PC-9 (cell line): ENCODE results near the gene GPR15LG. TPM values are rescaled to one million over a fixed set of nuclear protein-coding genes. Genes with fewer than 3 reads are reported as not detected.

ENCODE experiments used
- BruUV-seq: library from RNA; stranded (reverse); fragments of 400-500 nt; replicated peaks from 2 replicates; lab custom pipeline; 2021; lab: Mats Ljungman, UMichigan
- CTCF ChIA-PET: fragments of 300-600 bp; sonication (Branson Sonifier 250); formaldehyde crosslinking; loops from one replicate; lab custom pipeline; 2022; ENCODE audit warnings: antibody characterized with exemption; lab: Charles Lee
- POLR2A ChIA-PET: fragments of 300-600 bp; sonication (Branson Sonifier 250); formaldehyde crosslinking; loops from one replicate; lab custom pipeline; 2022; ENCODE audit warnings: antibody characterized with exemption; ENCODE audit not compliant: unreplicated experiment; lab: Charles Lee
- DNase-seq, 2 experiments: peaks; one replicate each; pipeline versions ENCODE4 v3.0.0 to v3.0.0-alpha.2; 2015 to 2022; ENCODE audit warnings: mixed read lengths in 1 of 2
- H2AFZ ChIP-seq: fragments of 200-600 bp; sonication (generic); 2 replicates; pipeline ENCODE4 v1.8.1; 2017; ENCODE audit warnings: antibody characterized with exemption
- H3F3A ChIP-seq: fragments of 200-600 bp; sonication (generic); 2 replicates; pipeline ENCODE4 v1.8.1; 2017; ENCODE audit warnings: antibody characterized with exemption, mild to moderate bottlenecking, low read depth; ENCODE audit not compliant: insufficient read depth
- H3K27ac ChIP-seq: fragments of 200-600 bp; sonication (generic); 2 replicates; pipeline ENCODE4 v1.6.1; 2016; ENCODE audit warnings: mixed run types
- H3K27me3 ChIP-seq: fragments of 200-600 bp; sonication (generic); 2 replicates; pipeline ENCODE4 v1.6.1; 2016; ENCODE audit warnings: low read depth, mixed run types; ENCODE audit not compliant: insufficient read depth
- H3K36me3 ChIP-seq: fragments of 200-600 bp; sonication (generic); 2 replicates; pipeline ENCODE4 v1.6.1; 2016; ENCODE audit warnings: low read depth, mixed run types
- H3K4me1 ChIP-seq: fragments of 200-600 bp; sonication (generic); replicated peaks from 2 replicates; pipeline ENCODE4 v1.6.1; 2016; ENCODE audit warnings: mixed run types; ENCODE audit not compliant: insufficient read depth
- H3K4me2 ChIP-seq: fragments of 200-600 bp; sonication (generic); 2 replicates; pipeline ENCODE4 v1.6.1; 2017; ENCODE audit warnings: mixed run types
- H3K4me3 ChIP-seq: fragments of 200-600 bp; sonication (generic); 2 replicates; pipeline ENCODE4 v1.6.1; 2016; ENCODE audit warnings: mixed run types
- H3K79me2 ChIP-seq: fragments of 200-600 bp; sonication (generic); 2 replicates; pipeline ENCODE4 v1.6.1; 2017; ENCODE audit warnings: low read depth, mixed run types
- H3K9me2 ChIP-seq: fragments of 200-600 bp; sonication (generic); 2 replicates; pipeline ENCODE4 v1.8.1; 2017; ENCODE audit warnings: mild to moderate bottlenecking; ENCODE audit not compliant: insufficient read depth
- H3K9me3 ChIP-seq: fragments of 200-600 bp; sonication (generic); 2 replicates; pipeline ENCODE4 v1.8.1; 2016; ENCODE audit warnings: low read depth; ENCODE audit not compliant: insufficient read depth
- H4K20me1 ChIP-seq: fragments of 200-600 bp; sonication (generic); 2 replicates; pipeline ENCODE4 v1.8.1; 2017; ENCODE audit not compliant: insufficient read depth
- EZH2 ChIP-seq: fragments of 200-600 bp; sonication (generic); IDR thresholded peaks from 2 replicates; pipeline ENCODE4 v1.8.0; 2017; ENCODE audit warnings: antibody characterized with exemption, low read depth
- intact Hi-C: fragments of 100-400 bp; cut with micrococcal nuclease; formaldehyde crosslinking; loops from one replicate; pipeline ENCODE4 v1.10.0; 2022; ENCODE audit not compliant: unreplicated experiment
- total RNA-seq: library from RNA; stranded (reverse); gene quantifications from 2 replicates; pipeline ENCODE4 v1.2.3, GENCODE V29; 2021
- TF ChIP-seq, protein P1 (sequence below): fragments of 200-600 bp; sonication (generic); conservative IDR thresholded peaks from 2 replicates; pipeline ENCODE4 v1.6.1; 2017; ENCODE audit warnings: mixed run types, antibody characterized with exemption, mild to moderate bottlenecking, moderate library complexity

GPR15LG gene
- total RNA-seq, 1 experiment from 2014 or later, result not detected

DNA sequence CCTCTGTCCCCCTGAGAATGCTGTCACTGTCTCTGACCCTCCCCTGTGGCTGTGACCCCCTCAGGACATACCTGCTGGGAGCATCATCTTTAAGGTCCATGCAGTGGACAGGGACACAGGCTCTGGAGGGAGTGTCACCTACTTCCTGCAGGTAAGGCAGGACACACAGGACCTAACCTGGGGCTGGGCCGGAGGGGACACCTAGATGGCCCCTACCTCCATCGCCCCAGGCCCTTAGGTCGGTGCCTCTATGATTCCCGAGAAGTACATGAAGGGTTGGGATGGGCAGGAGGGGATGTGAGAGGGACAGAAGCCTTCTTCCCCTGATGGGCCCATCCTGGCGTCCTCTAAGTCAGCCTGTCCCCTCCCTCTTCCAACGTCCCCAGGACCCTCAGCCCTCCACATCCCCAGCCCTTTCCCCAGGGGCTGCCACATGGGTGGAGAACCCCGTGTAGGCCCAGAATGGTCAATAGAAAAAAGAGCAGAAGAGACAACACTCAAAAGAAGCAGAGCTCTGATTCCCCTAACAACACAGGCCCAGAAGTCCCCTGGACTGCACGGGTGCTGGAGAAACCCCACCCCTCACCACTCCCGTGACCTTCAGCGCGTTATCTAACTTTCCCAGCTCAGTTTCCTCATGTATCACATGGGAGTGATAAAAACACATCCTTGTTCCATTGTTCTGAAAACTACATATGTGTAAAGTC is 27.1 kb downstream of the GPR15LG start:
- POLR2A ChIA-PET, result no interaction called here
- H3K4me3 ChIP-seq, result no peak overlapping the region
- intact Hi-C loops, result no loop called here
- no peaks in the 10 kb centered on the region for H3K9me3 ChIP-seq
- no peak for TF ChIP-seq EZH2
- H4K20me1 ChIP-seq, result 0 out of 2 replicates have a peak, but pooled peaks cover 6% of the 10 kb centered on the region
- no peak overlapping the region for H3K4me2 ChIP-seq
- H3K27ac ChIP-seq, result no peak overlapping the region
- H3K36me3 ChIP-seq, result no peaks in the 10 kb centered on the region
- CTCF ChIA-PET, result no interaction called here
- H3K9me2 ChIP-seq, result no peaks in the 10 kb centered on the region
- DNase-seq, result no peak
- H2AFZ ChIP-seq, result no peak overlapping the region
- H3K27me3 ChIP-seq, result peaks cover 99% of the 10 kb centered on the region
- no TSS peak for BruUV-seq
- no peaks in the 10 kb centered on the region for H3F3A ChIP-seq
- no peaks in the 10 kb centered on the region for H3K79me2 ChIP-seq
- no peaks in the 10 kb centered on the region for H3K4me1 ChIP-seq

GRCh38 chr10:84201244-84201606 is 27.6 kb downstream of the GPR15LG start:
- Histone ChIP-seq H3K27ac (no peak overlapping the region), H3K9me2 (no peaks in the 10 kb centered on the region), H3K9me3 (no peaks in the 10 kb centered on the region), H4K20me1 (0 out of 2 replicates have a peak, but pooled peaks cover 6% of the 10 kb centered on the region), H3K4me3 (no peak overlapping the region), H3K4me2 (no peak overlapping the region), H2AFZ (no peak overlapping the region), H3K27me3 (peaks cover 99% of the 10 kb centered on the region), H3K36me3 (no peaks in the 10 kb centered on the region), H3K79me2 (no peaks in the 10 kb centered on the region), H3K4me1 (no peaks in the 10 kb centered on the region), H3F3A (no peaks in the 10 kb centered on the region)
- intact Hi-C loops, result no loop called here
- TF ChIP-seq EZH2, result no peak
- TF ChIP-seq, protein P1, sequence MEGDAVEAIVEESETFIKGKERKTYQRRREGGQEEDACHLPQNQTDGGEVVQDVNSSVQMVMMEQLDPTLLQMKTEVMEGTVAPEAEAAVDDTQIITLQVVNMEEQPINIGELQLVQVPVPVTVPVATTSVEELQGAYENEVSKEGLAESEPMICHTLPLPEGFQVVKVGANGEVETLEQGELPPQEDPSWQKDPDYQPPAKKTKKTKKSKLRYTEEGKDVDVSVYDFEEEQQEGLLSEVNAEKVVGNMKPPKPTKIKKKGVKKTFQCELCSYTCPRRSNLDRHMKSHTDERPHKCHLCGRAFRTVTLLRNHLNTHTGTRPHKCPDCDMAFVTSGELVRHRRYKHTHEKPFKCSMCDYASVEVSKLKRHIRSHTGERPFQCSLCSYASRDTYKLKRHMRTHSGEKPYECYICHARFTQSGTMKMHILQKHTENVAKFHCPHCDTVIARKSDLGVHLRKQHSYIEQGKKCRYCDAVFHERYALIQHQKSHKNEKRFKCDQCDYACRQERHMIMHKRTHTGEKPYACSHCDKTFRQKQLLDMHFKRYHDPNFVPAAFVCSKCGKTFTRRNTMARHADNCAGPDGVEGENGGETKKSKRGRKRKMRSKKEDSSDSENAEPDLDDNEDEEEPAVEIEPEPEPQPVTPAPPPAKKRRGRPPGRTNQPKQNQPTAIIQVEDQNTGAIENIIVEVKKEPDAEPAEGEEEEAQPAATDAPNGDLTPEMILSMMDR, result no peak
- ChIA-PET CTCF (no interaction called here), POLR2A (no interaction called here)
- no peak for DNase-seq
- no TSS peak for BruUV-seq

DNA sequence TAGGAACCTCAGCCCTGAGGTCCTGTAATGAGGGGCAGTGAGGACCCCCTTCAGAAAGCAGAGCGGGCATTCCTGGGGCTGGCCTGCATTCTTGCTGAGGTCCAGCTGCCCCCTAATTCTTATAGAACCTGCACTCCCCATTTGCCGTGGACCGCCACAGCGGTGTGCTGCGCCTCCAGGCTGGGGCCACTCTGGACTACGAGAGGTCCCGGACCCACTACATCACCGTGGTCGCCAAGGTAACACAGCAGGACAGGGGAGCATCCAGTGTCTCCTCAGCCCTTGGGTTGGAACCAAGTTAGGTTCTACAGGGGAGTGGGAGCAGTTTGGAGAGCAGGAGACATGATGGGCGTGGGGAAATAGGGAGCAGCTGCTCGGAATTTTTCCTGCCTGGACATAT is 28.1 kb downstream of the GPR15LG start:
- H3K4me1 ChIP-seq, result no peaks in the 10 kb centered on the region
- BruUV-seq, result no TSS peak

More for the DNA sequence above, 28.1 kb downstream of the GPR15LG start:
- no peak overlapping the region for H3K27ac ChIP-seq
- H3K36me3 ChIP-seq, result no peaks in the 10 kb centered on the region
- ChIA-PET CTCF (no interaction called here), POLR2A (no interaction called here)
- DNase-seq, result no peak
- no peak overlapping the region for H2AFZ ChIP-seq
- H3K27me3 ChIP-seq, result peaks cover 99% of the 10 kb centered on the region
- no peaks in the 10 kb centered on the region for H3K79me2 ChIP-seq
- H3F3A ChIP-seq, result no peaks in the 10 kb centered on the region
- no peak overlapping the region for H3K4me2 ChIP-seq
- TF ChIP-seq, protein P1, result no peak
- no peak for TF ChIP-seq EZH2
- H4K20me1 ChIP-seq, result 0 out of 2 replicates have a peak, but pooled peaks cover 2% of the 10 kb centered on the region
- intact Hi-C loops, result no loop called here
- no peak overlapping the region for H3K4me3 ChIP-seq
- no peaks in the 10 kb centered on the region for H3K9me3 ChIP-seq
- no peaks in the 10 kb centered on the region for H3K9me2 ChIP-seq
